GM18499 (cell line): Measurements from ENCODE around the gene ABT1.
"Not testable (repeated sequence)": the region's sequence is repeated elsewhere in the genome, so short reads cannot be mapped to it uniquely, and the experiment has no call there.

Experiments used
- ATAC-seq: cut with Tn5 transposase; IDR thresholded peaks from one replicate; pipeline ENCODE4 v1.9.1; 2021; ENCODE audit warnings: moderate number of reproducible peaks; ENCODE audit not compliant: insufficient read depth, unreplicated experiment

Gene ABT1

GRCh38 chr6:26596579-26597388 is at the start of gene ABT1:
Gene ABT1, plus strand, starts transcription at chr6:26596953. Its CDS starts 30 bp downstream, at chr6:26596983.
- ATAC-seq, result peak; percentile 46

GRCh38 chr6:26547363-26547762 is 49.4 kb upstream of the ABT1 start:
- not testable (repeated sequence) for ATAC-seq

- ATAC-seq, result no peak
Observed at GRCh38 chr6:26550250-26550993, 46.3 kb upstream of the ABT1 start.

- no peak for ATAC-seq
Observed at GRCh38 chr6:26552205-26552604, 44.5 kb upstream of the ABT1 start.

- no peak for ATAC-seq
Observed at GRCh38 chr6:26552640-26553188, 44.0 kb upstream of the ABT1 start.

- ATAC-seq, result no peak
Observed at GRCh38 chr6:26553264-26553634, 43.5 kb upstream of the ABT1 start.

- ATAC-seq, result no peak
Observed at GRCh38 chr6:26553635-26554446, 42.9 kb upstream of the ABT1 start.

- ATAC-seq, result no peak
Observed at GRCh38 chr6:26554447-26554696, 42.4 kb upstream of the ABT1 start.

GRCh38 chr6:26554697-26555504 is 41.9 kb upstream of the ABT1 start:
- no peak for ATAC-seq

- no peak for ATAC-seq
Observed at GRCh38 chr6:26555505-26556262, 41.1 kb upstream of the ABT1 start.

GRCh38 chr6:26556263-26557070 is 40.3 kb upstream of the ABT1 start:
- no peak for ATAC-seq

GRCh38 chr6:26561533-26562466 is 35.0 kb upstream of the ABT1 start:
- ATAC-seq, result no peak

GRCh38 chr6:26563488-26563887 is 33.3 kb upstream of the ABT1 start:
- ATAC-seq, result no peak

GRCh38 chr6:26568601-26569432 is 27.9 kb upstream of the ABT1 start:
- ATAC-seq, result peak; percentile 37

- ATAC-seq, result no peak
Observed at GRCh38 chr6:26569433-26569764, 27.4 kb upstream of the ABT1 start.

GRCh38 chr6:26570027-26570809 is 26.5 kb upstream of the ABT1 start:
- no peak for ATAC-seq
